Measurements from ENCODE around the gene CHCHD3. TPM values are rescaled to one million over a fixed set of nuclear protein-coding genes. Genes with fewer than 3 reads are reported as not detected.

CHCHD3 gene
- total RNA-seq, 4 donors from 2014 or later = 66.0 to 79.1 (median 70.0) TPM

- Histone ChIP-seq H3K4me1 (no peaks in the 10 kb centered on the region), H3K36me3 (peaks cover 0 to 1% of the 10 kb centered on the region in 2 donors), H3K9me3 (no peaks in the 10 kb centered on the region), H3K27me3 (no peaks in the 10 kb centered on the region), H3K4me3 (replicated peaks in 1 of 3) (no peak overlapping the region), H3K27ac (no peak overlapping the region)
- no peak for DNase-seq
- WGBS, 2 donors = 95 to 97% methylated on average over 2 of the region's 2 CpGs
- intact Hi-C loops (cut with DNase I) = no loop called here
- no peak for TF ChIP-seq POLR2A (IDR thresholded peaks at IDR 0.05)
- TF ChIP-seq CTCF (IDR thresholded peaks at IDR 0.05) = no peak
Measured at GRCh38 chr7:132790104-132790503, 291.8 kb downstream of the CHCHD3 start.

- TF ChIP-seq POLR2A (IDR thresholded peaks at IDR 0.05) (no peak), CTCF (IDR thresholded peaks at IDR 0.05) (no peak)
- H3K27ac ChIP-seq = no peak overlapping the region
- no peaks in the 10 kb centered on the region for H3K4me1 ChIP-seq
- no peaks in the 10 kb centered on the region for H3K27me3 ChIP-seq
- DNase-seq = no peak
- no peak overlapping the region for H3K4me3 ChIP-seq (replicated peaks in 1 of 3)
- H3K9me3 ChIP-seq = no peaks in the 10 kb centered on the region
- peaks cover 0 to 3% of the 10 kb centered on the region in 2 donors for H3K36me3 ChIP-seq
- intact Hi-C loops (cut with DNase I) = no loop called here
- 92 to 97% methylated on average over 6 of the region's 6 CpGs for WGBS, 2 donors
Measured at GRCh38 chr7:132789281-132789680, 292.6 kb downstream of the CHCHD3 start.

DNA sequence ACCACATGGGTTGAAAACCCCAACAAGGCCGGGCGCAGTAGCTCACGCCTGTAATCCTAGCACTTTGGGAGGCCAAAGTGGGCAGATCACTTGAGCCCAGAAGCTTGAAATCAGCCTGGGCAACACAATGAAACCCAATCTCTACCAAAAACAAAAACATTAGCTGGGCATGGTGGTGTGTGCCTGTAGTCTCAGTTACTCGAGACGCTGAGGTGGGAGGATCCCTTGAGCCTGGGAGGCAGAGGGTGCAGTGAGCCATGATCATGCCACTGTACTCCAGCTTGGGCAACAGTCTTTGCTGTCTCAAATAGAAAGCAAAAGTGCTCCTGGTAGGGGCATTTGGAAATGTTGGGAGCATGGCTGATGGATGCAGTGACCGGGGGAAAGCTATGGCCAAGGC, 296.0 kb downstream of the CHCHD3 start:
- TF ChIP-seq POLR2A (IDR thresholded peaks at IDR 0.05) = no peak
- no peak for TF ChIP-seq CTCF (IDR thresholded peaks at IDR 0.05)
- Histone ChIP-seq H3K4me1 (no peaks in the 10 kb centered on the region), H3K27ac (no peak overlapping the region), H3K4me3 (replicated peaks in 1 of 3) (no peak overlapping the region), H3K36me3 (peaks cover 3 to 6% of the 10 kb centered on the region in 2 donors), H3K9me3 (no peaks in the 10 kb centered on the region), H3K27me3 (no peaks in the 10 kb centered on the region)
- DNase-seq = no peak
- WGBS, 2 donors = 97 to 98% methylated on average over 6 of the region's 6 CpGs
- intact Hi-C loops (cut with DNase I) = no loop called here

DNA sequence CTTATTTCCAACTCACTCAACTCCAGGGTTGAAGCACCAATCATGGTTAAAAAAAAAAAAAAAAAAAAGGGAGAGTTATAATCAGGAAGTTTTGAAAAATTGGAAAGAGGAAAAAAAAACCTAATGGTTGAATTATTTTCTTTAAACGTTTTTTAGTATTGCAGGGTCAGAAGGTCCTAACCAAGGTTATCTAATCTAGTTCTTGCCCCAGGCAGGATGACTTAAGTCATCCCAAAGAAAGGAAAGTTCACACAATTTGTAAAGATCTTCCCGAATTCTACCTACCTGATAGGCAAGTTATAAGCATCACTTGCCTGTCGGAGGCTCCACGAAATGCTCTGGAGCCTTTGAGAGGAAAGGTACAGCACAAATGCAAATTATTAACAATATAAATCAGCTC, 297.5 kb downstream of the CHCHD3 start:
- H3K9me3 ChIP-seq = no peaks in the 10 kb centered on the region
- no peak for DNase-seq
- 86 to 88% methylated on average over 4 of the region's 4 CpGs for WGBS, 2 donors
- H3K4me1 ChIP-seq = no peaks in the 10 kb centered on the region
- no peaks in the 10 kb centered on the region for H3K27me3 ChIP-seq
- no peak overlapping the region for H3K4me3 ChIP-seq (replicated peaks in 1 of 3)
- intact Hi-C loops (cut with DNase I) = no loop called here
- H3K36me3 ChIP-seq = peaks cover 3 to 6% of the 10 kb centered on the region in 2 donors
- no peak for TF ChIP-seq POLR2A (IDR thresholded peaks at IDR 0.05)
- TF ChIP-seq CTCF (IDR thresholded peaks at IDR 0.05) = no peak
- no peak overlapping the region for H3K27ac ChIP-seq

- 94% methylated on average over 8 of the region's 8 CpGs for WGBS, 2 donors
- intact Hi-C loops (cut with DNase I) = no loop called here
- no peak overlapping the region for H3K4me3 ChIP-seq (replicated peaks in 1 of 3)
Measured at GRCh38 chr7:132783824-132784223, 298.1 kb downstream of the CHCHD3 start.

More at GRCh38 chr7:132783824-132784223, 298.1 kb downstream of the CHCHD3 start:
- DNase-seq = no peak
- H3K36me3 ChIP-seq = peaks cover 3 to 6% of the 10 kb centered on the region in 2 donors
- H3K4me1 ChIP-seq = no peaks in the 10 kb centered on the region
- no peaks in the 10 kb centered on the region for H3K9me3 ChIP-seq
- TF ChIP-seq POLR2A (IDR thresholded peaks at IDR 0.05) = no peak
- TF ChIP-seq CTCF (IDR thresholded peaks at IDR 0.05) = no peak
- no peak overlapping the region for H3K27ac ChIP-seq
- H3K27me3 ChIP-seq = no peaks in the 10 kb centered on the region

Measured in thyroid gland (tissue), 4 donors.